HepG2 (cell line): Measurements from ENCODE around the gene COMMD2. TPM values are rescaled to one million over a fixed set of nuclear protein-coding genes. Genes with fewer than 3 reads are reported as not detected.
A peak's percentile ranks its signal among the peaks of the same experiment; 100 is the strongest.

Experiments used
- ADNP ChIP-seq: sonication (generic); formaldehyde crosslinking; IDR thresholded peaks from 2 replicates; pipeline ENCODE4 v1.4.0; 2020; ENCODE audit warnings: missing genetic modification reagents
- FOXM1 ChIP-seq: sonication (generic); formaldehyde crosslinking; IDR thresholded peaks from 2 replicates; pipeline ENCODE4 v1.5.0; 2020; ENCODE audit warnings: missing genetic modification reagents
- IRF2 ChIP-seq: IDR thresholded peaks from 2 replicates; pipeline ENCODE4 v1.6.1; 2018; ENCODE audit warnings: missing genetic modification reagents, missing compliant biosample characterization
- MATR3 ChIP-seq: sonication (generic); formaldehyde crosslinking; IDR thresholded peaks from 2 replicates; pipeline ENCODE4 v1.4.0; 2020; ENCODE audit warnings: missing genetic modification reagents
- MBD4 ChIP-seq: IDR thresholded peaks from 2 replicates; pipeline ENCODE4 v1.6.1; 2012; ENCODE audit warnings: low read length, inconsistent platforms, borderline replicate concordance
- MED1 ChIP-seq: sonication (generic); formaldehyde crosslinking; IDR thresholded peaks from 2 replicates; pipeline ENCODE4 v1.4.0; 2020; ENCODE audit warnings: missing genetic modification reagents
- NFATC3 ChIP-seq: sonication (generic); formaldehyde crosslinking; IDR thresholded peaks from 2 replicates; pipeline ENCODE4 v1.5.1; 2020; ENCODE audit warnings: mild to moderate bottlenecking, missing genetic modification reagents
- NONO ChIP-seq, 2 experiments: fragments of 450-650 bp in 1 of 2; sonication (generic) in 1 of 2; formaldehyde crosslinking in 1 of 2; IDR thresholded peaks in 1 of 2; conservative IDR thresholded peaks in 1 of 2; 2 replicates each; pipeline versions ENCODE4 v1.6.1 to v1.8.0; 2017 to 2022; ENCODE audit warnings: mild to moderate bottlenecking in 1 of 2, missing genetic modification reagents in 1 of 2, moderate library complexity in 1 of 2
- PHB2 ChIP-seq: fragments of 450-650 bp; IDR thresholded peaks from 2 replicates; pipeline ENCODE4 v1.6.1; 2018; ENCODE audit not compliant: partially characterized antibody
- RAD51 ChIP-seq: fragments of 450-650 bp; IDR thresholded peaks from 2 replicates; pipeline ENCODE4 v1.6.1; 2016; ENCODE audit warnings: borderline replicate concordance
- RBAK ChIP-seq: sonication (generic); formaldehyde crosslinking; IDR thresholded peaks from 2 replicates; pipeline ENCODE4 v1.5.1; 2020; ENCODE audit warnings: mild to moderate bottlenecking, missing genetic modification reagents
- RFXAP ChIP-seq: sonication (generic); formaldehyde crosslinking; IDR thresholded peaks from 2 replicates; pipeline ENCODE4 v1.4.0; 2020; ENCODE audit warnings: missing genetic modification reagents, borderline replicate concordance
- SNAI1 ChIP-seq: sonication (generic); formaldehyde crosslinking; IDR thresholded peaks from 2 replicates; pipeline ENCODE4 v1.5.0; 2020; ENCODE audit warnings: mild to moderate bottlenecking, missing genetic modification reagents, borderline replicate concordance
- SNAPC2 ChIP-seq: sonication (generic); formaldehyde crosslinking; IDR thresholded peaks from 2 replicates; pipeline ENCODE4 v1.8.1; 2022; ENCODE audit warnings: mild to moderate bottlenecking, missing genetic modification reagents
- STAT5B ChIP-seq: sonication (generic); formaldehyde crosslinking; IDR thresholded peaks from 2 replicates; pipeline ENCODE4 v1.4.0; 2020; ENCODE audit warnings: missing genetic modification reagents
- TGIF2 ChIP-seq: IDR thresholded peaks from 2 replicates; pipeline ENCODE4 v1.6.1; 2016; ENCODE audit warnings: control low read depth, missing compliant biosample characterization
- TMF1 ChIP-seq: sonication (generic); formaldehyde crosslinking; IDR thresholded peaks from 2 replicates; pipeline ENCODE4 v1.8.1; 2022; ENCODE audit warnings: low read depth, missing genetic modification reagents
- WIZ ChIP-seq: sonication (generic); formaldehyde crosslinking; IDR thresholded peaks from 2 replicates; pipeline ENCODE4 v1.5.1; 2020; ENCODE audit warnings: mild to moderate bottlenecking, missing genetic modification reagents
- YEATS4 ChIP-seq: sonication (generic); formaldehyde crosslinking; IDR thresholded peaks from 2 replicates; pipeline ENCODE4 v1.4.0; 2020; ENCODE audit warnings: missing genetic modification reagents, borderline replicate concordance
- ZEB1 ChIP-seq: IDR thresholded peaks from 2 replicates; pipeline ENCODE4 v1.6.1; 2012; ENCODE audit warnings: mild to moderate bottlenecking, low read depth, inconsistent platforms; ENCODE audit not compliant: insufficient replicate concordance
- ZFX ChIP-seq: sonication (generic); formaldehyde crosslinking; IDR thresholded peaks from 2 replicates; pipeline ENCODE4 v1.4.0; 2020; ENCODE audit warnings: mild to moderate bottlenecking, low read depth, missing genetic modification reagents, moderate library complexity
- ZNF317 ChIP-seq: sonication (generic); formaldehyde crosslinking; IDR thresholded peaks from 2 replicates; pipeline ENCODE4 v1.5.0; 2020; ENCODE audit warnings: mild to moderate bottlenecking, missing genetic modification reagents
- ZNF329 ChIP-seq: sonication (generic); formaldehyde crosslinking; IDR thresholded peaks from 2 replicates; pipeline ENCODE4 v1.9.0; 2021; ENCODE audit warnings: low read depth, mild to moderate bottlenecking, missing genetic modification reagents
- ZNF350 ChIP-seq: sonication (generic); formaldehyde crosslinking; IDR thresholded peaks from 2 replicates; pipeline ENCODE4 v1.4.0; 2020; ENCODE audit warnings: mild to moderate bottlenecking, low read depth, missing genetic modification reagents, borderline replicate concordance
- ZNF468 ChIP-seq: sonication (generic); formaldehyde crosslinking; IDR thresholded peaks from 2 replicates; pipeline ENCODE4 v1.8.0; 2022; ENCODE audit warnings: mild to moderate bottlenecking, moderate library complexity, missing genetic modification reagents
- ZNF589 ChIP-seq: sonication (generic); formaldehyde crosslinking; conservative IDR thresholded peaks from 2 replicates; pipeline ENCODE4 v1.8.0; 2022; ENCODE audit warnings: mild to moderate bottlenecking, moderate library complexity, missing genetic modification reagents
- ZNF83 ChIP-seq: sonication (generic); formaldehyde crosslinking; IDR thresholded peaks from 2 replicates; pipeline ENCODE4 v1.4.0; 2020; ENCODE audit warnings: missing genetic modification reagents, mild to moderate bottlenecking, borderline replicate concordance
- polyA plus RNA-seq, 8 experiments: library from polyadenylated mRNA; depleted of rRNA in 3 of 8; stranded (reverse) in 7 of 8; unstranded in 1 of 8; fragments of >200 nt; fragmentation: Illumina TruSeq in 4 of 8; extraction: Trizol in 4 of 8; gene quantifications; 2 replicates each; pipeline versions ENCODE4 v1.2.1 to v1.2.3, GENCODE V29; 2011 to 2016; ENCODE audit warnings: low read depth in 4 of 8, missing spikeins in 1 of 8, mixed read lengths in 1 of 8; ENCODE audit not compliant: insufficient read depth in 1 of 8
- total RNA-seq, 5 experiments: library from RNA; depleted of rRNA; stranded (reverse); fragments of >200 nt; fragmentation: Illumina TruSeq; extraction: Trizol; gene quantifications; 2 replicates each; pipeline ENCODE4 v1.2.3, GENCODE V29; 2016; ENCODE audit warnings: low read depth in 1 of 5
- TF ChIP-seq, protein P1 (sequence below): sonication (generic); formaldehyde crosslinking; IDR thresholded peaks from 2 replicates; pipeline ENCODE4 v1.4.0; 2020; ENCODE audit warnings: missing genetic modification reagents
- TF ChIP-seq, protein P2 (sequence below): sonication (generic); formaldehyde crosslinking; IDR thresholded peaks from 2 replicates; pipeline ENCODE4 v1.8.0; 2022; ENCODE audit warnings: mild to moderate bottlenecking, missing genetic modification reagents, moderate library complexity

COMMD2 gene
- total and polyA plus RNA-seq, 2 of the 13 experiments (the other 11 are each of a cell fraction or from before 2014, with no cell fraction given) = 33.0 to 57.6 TPM

DNA sequence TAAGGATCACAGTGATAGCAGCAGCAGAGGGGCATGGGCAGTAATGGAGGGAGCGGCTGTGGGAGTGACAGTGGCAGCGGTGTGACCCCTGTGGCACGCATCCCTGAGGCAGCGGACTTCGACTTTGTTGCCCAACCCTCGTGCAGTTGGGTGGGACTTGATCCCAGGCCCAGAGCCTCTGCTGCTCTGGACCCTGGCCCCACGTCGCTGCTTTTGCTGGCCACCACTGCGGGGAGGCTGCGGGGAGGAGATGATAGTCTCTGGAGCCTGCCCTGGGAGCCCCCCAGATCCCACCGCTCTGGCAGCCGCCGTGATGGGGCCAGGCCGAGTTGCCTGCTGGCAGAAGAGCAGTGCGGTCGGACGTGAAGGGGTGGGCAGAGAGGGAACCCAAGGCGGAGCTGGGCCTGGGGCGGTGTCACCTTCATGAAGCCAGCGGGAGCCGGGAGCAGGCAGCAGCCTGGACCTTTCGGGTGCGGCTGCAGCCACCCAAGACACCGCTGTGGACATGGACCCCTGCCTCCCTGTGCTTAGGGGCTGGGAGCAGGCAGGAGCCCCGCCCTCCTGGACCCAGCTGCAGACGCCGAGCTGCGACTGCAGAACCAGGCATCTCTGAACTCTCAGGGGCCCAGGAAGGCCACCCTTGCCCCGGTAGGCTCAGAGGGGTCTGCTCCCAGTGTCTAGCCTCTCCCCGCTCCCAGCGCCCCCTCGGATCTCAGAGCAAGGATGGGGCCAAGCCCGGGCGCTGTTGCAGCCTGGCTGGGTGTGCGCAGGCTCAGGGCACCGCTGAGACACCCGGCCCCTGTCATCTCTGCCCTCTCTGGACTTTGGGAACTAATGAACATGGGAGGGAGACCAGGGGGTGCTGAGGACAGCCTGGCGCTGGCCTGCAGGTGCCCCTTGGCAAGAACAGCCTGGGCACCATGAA, 38.3 kb downstream of the COMMD2 start (continued):
- TF ChIP-seq IRF2 (CRISPR knock-in tag) (no peak), ZNF589 (no peak), WIZ (CRISPR knock-in tag) (0 out of 2 replicates have a peak, but pooled peaks have one; percentile 50), SNAPC2 (no peak), ADNP (CRISPR knock-in tag) (no peak; the same call in 1 of the 2 replicates), ZEB1 (no peak), ZNF317 (CRISPR knock-in tag) (peak; percentile 66; the same call in 1 of the 2 replicates), YEATS4 (CRISPR knock-in tag) (no peak; the same call in 1 of the 2 replicates), ZNF329 (CRISPR knock-in tag) (no peak), ZNF83 (no peak), PHB2 (no peak), FOXM1 (no peak), MATR3 (no peak), SNAI1 (CRISPR knock-in tag) (peak; percentile 52; the same call in 1 of the 2 replicates), NFATC3 (CRISPR knock-in tag) (no peak), TMF1 (no peak), RBAK (CRISPR knock-in tag) (no peak; the same call in 1 of the 2 replicates), RAD51 (no peak), ZNF468 (CRISPR knock-in tag) (no peak), NONO (IDR thresholded peaks at IDR 0.05) (no peak), NONO (CRISPR knock-in tag; conservative IDR thresholded peaks at IDR 0.05) (peak; percentile 73), MED1 (CRISPR knock-in tag) (no peak), STAT5B (CRISPR knock-in tag) (no peak), RFXAP (no peak; the same call in 1 of the 2 replicates), TGIF2 (CRISPR knock-in tag) (no peak), MBD4 (no peak), ZFX (peak; percentile 86), ZNF350 (0 out of 2 replicates have a peak, but pooled peaks have one; percentile 68)
- TF ChIP-seq, protein P1, sequence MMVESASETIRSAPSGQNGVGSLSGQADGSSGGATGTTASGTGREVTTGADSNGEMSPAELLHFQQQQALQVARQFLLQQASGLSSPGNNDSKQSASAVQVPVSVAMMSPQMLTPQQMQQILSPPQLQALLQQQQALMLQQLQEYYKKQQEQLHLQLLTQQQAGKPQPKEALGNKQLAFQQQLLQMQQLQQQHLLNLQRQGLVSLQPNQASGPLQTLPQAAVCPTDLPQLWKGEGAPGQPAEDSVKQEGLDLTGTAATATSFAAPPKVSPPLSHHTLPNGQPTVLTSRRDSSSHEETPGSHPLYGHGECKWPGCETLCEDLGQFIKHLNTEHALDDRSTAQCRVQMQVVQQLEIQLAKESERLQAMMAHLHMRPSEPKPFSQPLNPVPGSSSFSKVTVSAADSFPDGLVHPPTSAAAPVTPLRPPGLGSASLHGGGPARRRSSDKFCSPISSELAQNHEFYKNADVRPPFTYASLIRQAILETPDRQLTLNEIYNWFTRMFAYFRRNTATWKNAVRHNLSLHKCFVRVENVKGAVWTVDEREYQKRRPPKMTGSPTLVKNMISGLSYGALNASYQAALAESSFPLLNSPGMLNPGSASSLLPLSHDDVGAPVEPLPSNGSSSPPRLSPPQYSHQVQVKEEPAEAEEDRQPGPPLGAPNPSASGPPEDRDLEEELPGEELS (CRISPR knock-in tag) = no peak; the same call in 1 of the 2 replicates
- TF ChIP-seq, protein P2, sequence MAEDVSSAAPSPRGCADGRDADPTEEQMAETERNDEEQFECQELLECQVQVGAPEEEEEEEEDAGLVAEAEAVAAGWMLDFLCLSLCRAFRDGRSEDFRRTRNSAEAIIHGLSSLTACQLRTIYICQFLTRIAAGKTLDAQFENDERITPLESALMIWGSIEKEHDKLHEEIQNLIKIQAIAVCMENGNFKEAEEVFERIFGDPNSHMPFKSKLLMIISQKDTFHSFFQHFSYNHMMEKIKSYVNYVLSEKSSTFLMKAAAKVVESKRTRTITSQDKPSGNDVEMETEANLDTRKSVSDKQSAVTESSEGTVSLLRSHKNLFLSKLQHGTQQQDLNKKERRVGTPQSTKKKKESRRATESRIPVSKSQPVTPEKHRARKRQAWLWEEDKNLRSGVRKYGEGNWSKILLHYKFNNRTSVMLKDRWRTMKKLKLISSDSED (CRISPR knock-in tag) = no peak
